Transverse colon (tissue), 4 donors: ENCODE results near the gene KRTAP17-1. TPM values are rescaled to one million over a fixed set of nuclear protein-coding genes. Genes with fewer than 3 reads are reported as not detected.

ENCODE experiments used
- DNase-seq: peaks from one replicate; pipeline ENCODE4 v3.0.0-alpha.2; 2019
- H3K27ac ChIP-seq, 4 donors: fragments of 200-600 bp; sonication (generic); 2 replicates each; pipeline ENCODE4 v1.5.1; 2016 to 2018; ENCODE audit warnings: inconsistent platforms in 4 of 4
- H3K27me3 ChIP-seq: fragments of 200-600 bp; sonication (generic); 2 replicates; pipeline ENCODE4 v1.5.1; 2017; ENCODE audit warnings: inconsistent platforms
- H3K36me3 ChIP-seq, 4 donors: fragments of 200-600 bp; sonication (generic); 2 replicates each; pipeline ENCODE4 v1.5.1; 2017 to 2019; ENCODE audit warnings: inconsistent platforms in 4 of 4
- H3K4me1 ChIP-seq, 4 donors: fragments of 200-600 bp; sonication (generic); 2 replicates each; pipeline ENCODE4 v1.5.1; 2017 to 2020; ENCODE audit warnings: inconsistent platforms in 4 of 4
- H3K4me3 ChIP-seq, 4 donors: fragments of 200-600 bp; sonication (generic); 1 replicate in 1 of 4; 2 replicates in 3 of 4; pipeline versions ENCODE4 v1.5.1 to v1.6.1; 2017 to 2019; ENCODE audit warnings: inconsistent platforms in 4 of 4
- H3K9me3 ChIP-seq, 2 donors: fragments of 200-600 bp; sonication (generic); 2 replicates each; pipeline ENCODE4 v1.5.1; 2017 to 2019; ENCODE audit warnings: inconsistent platforms in 2 of 2
- EP300 ChIP-seq: sonication (generic); formaldehyde crosslinking; IDR thresholded peaks from one replicate; pipeline ENCODE4 v1.6.1; 2017; ENCODE audit warnings: antibody characterized with exemption, low read depth
- POLR2A ChIP-seq: fragments of 450-650 bp; IDR thresholded peaks from one replicate; pipeline ENCODE4 v1.6.1; 2016; ENCODE audit warnings: antibody characterized with exemption, mild to moderate bottlenecking, moderate library complexity
- POLR2AphosphoS5 ChIP-seq, 3 donors: sonication (generic); formaldehyde crosslinking; IDR thresholded peaks; one replicate each; pipeline ENCODE4 v1.6.1; 2016; ENCODE audit warnings: antibody characterized with exemption in 3 of 3
- WGBS, 2 donors: methylation state at CpG; one replicate each; pipeline ENCODE4 v1.1.5; 2018; ENCODE audit warnings: low coverage in 1 of 2; 5-methylcytosine and 5-hydroxymethylcytosine counted together
- in situ Hi-C, 4 donors: fragments of 200-750 bp; cut with MboI; loops; one replicate each; pipeline versions ENCODE4 v1.15.0 to v1.15.1; 2017; ENCODE audit warnings: low sequenced_read_pairs in 3 of 4, low pct_ligation_motif_present in 1 of 4, low pct_unique_long_range_greater_than_20kb in 1 of 4
- intact Hi-C: fragments of 100-400 bp; cut with DNase I; formaldehyde crosslinking; loops from one replicate; pipeline ENCODE4 v1.15.1; 2023; ENCODE audit warnings: low total_unique reads
- total RNA-seq, 4 donors: library from RNA; depleted of rRNA; stranded (reverse); fragments of >200 nt; gene quantifications; one replicate each; pipeline ENCODE4 v1.1.0, GENCODE V29; 2016
- TF ChIP-seq, protein P1 (sequence below), 5 experiments: fragments of 200-600 bp in 3 of 5; fragments of 450-650 bp in 2 of 5; sonication (generic) in 3 of 5; IDR thresholded peaks; 1 replicate in 2 of 5; 2 replicates in 3 of 5; pipeline ENCODE4 v1.5.1; 2016 to 2017; ENCODE audit warnings: antibody characterized with exemption in 5 of 5, inconsistent platforms in 3 of 5, mild to moderate bottlenecking in 2 of 5, moderate library complexity in 1 of 5

KRTAP17-1 gene
- total RNA-seq, 4 donors from 2014 or later, result not detected

DNA sequence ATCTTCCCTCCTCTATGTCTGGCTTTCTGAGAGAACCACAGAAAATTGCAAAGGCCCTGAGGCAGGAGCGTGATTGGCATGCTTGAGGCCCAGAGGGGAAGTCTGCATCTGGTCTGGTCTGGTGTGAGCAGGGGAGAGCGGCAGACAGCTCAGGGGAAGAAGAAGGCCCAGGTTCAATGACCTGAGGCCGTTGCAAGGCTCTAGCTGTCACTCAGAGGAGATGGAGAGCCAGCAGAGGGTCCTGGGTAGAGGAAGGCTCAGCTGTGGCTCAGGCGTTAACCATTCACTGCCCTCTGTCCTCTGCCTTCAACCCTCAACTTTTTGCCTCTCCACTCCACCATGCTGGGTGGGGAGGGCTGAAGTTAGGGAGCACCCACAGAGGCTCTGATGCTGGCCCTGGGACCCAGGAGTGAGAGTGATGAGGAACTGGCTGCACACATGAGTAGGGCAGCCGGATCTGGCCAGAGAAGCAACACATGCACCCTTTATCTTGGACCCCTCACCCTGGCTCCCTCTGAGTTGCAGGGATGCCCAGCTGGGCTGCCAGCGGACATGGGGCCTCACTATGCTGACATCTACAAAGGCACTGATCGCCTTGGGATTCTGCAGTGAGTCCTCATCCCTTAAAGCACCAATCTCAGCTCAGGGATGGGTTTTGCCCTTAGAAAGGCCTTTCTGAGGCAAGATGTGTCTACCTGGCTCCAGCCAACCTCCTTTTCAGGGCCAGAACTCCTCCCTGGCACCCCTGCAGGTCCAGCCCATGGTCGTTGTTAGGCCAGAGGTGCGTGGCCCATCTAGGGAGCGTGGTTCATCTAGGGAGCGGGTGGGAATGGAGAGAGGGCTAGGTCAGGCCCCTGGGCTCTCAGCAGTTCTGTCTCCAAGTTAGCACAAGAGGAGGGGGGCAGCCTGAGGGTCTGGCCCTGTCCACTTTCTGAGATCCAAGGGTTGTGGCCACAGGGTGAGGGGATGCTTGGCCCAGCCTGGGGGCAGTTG is 7.7 kb upstream of the KRTAP17-1 start:
- Histone ChIP-seq H3K27me3 (no peaks in the 10 kb centered on the region), H3K36me3 (no peaks in the 10 kb centered on the region), H3K4me3 (no peak overlapping the region), H3K4me1 (no peaks in the 10 kb centered on the region), H3K9me3 (peaks cover 4 to 7% of the 10 kb centered on the region in 2 donors), H3K27ac (no peak overlapping the region)
- no peak for DNase-seq
- WGBS, 2 donors, result 87% methylated on average over 11 of the region's 11 CpGs; no CpG with 5 or more reads in 1 of the 2 donors
- in situ Hi-C loops (loop anchor here in 3 of 4 donors (10.0 kb wide), 1 partner anchor 408 kb away; no protein-coding TSS in a partner anchor), intact Hi-C loops (no loop called here)
- no peak for TF ChIP-seq EP300
- no peak for TF ChIP-seq POLR2A
- no peak for TF ChIP-seq POLR2AphosphoS5 (IDR thresholded peaks at IDR 0.05)
- TF ChIP-seq, protein P1, sequence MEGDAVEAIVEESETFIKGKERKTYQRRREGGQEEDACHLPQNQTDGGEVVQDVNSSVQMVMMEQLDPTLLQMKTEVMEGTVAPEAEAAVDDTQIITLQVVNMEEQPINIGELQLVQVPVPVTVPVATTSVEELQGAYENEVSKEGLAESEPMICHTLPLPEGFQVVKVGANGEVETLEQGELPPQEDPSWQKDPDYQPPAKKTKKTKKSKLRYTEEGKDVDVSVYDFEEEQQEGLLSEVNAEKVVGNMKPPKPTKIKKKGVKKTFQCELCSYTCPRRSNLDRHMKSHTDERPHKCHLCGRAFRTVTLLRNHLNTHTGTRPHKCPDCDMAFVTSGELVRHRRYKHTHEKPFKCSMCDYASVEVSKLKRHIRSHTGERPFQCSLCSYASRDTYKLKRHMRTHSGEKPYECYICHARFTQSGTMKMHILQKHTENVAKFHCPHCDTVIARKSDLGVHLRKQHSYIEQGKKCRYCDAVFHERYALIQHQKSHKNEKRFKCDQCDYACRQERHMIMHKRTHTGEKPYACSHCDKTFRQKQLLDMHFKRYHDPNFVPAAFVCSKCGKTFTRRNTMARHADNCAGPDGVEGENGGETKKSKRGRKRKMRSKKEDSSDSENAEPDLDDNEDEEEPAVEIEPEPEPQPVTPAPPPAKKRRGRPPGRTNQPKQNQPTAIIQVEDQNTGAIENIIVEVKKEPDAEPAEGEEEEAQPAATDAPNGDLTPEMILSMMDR (IDR thresholded peaks at IDR 0.05), result no peak

DNA sequence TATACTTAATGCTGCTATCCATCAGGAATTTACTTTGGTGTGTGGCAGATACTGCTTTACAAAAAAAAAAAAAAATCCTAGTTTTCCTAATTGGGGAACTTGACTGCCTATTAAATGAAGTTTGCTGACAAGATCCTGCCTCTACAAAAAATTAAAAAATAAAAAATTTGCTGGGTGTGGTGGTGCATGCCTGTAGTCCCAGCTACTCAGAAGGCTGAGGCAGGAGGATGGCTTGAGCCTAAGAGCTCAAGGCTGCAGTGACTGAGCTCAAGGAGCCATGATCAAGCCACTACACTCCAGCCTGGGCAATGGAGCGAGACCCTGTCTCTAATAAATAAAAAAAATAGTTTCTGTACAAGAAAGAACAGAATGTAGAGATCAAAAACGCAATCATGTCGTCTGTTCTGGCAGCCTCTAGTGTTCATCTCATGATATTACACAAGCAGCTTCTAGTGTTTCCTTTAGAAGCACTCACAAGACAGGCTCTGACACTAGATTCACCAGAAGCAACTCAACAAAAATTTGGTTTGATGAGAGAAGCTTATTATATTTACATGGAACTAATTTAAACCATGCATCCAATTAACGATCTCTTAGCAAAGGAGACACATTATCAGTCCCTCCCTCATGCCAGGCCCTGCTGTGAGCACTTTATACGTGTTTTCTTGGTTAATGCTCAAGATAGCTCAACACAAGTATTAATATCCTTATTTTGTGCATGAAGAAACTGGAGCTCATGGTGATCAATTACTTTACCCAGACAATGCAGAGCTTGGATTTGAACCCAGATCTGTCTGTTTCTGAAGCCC is 6.8 kb upstream of the KRTAP17-1 start:
- WGBS, 2 donors, result 36 to 54% methylated on average over 2 to 5 of the region's 5 CpGs
- TF ChIP-seq, protein P1 (IDR thresholded peaks at IDR 0.05), result peak; percentile 66 to 81 (median 76)
- TF ChIP-seq POLR2AphosphoS5 (IDR thresholded peaks at IDR 0.05) (no peak), EP300 (no peak), POLR2A (no peak)
- Histone ChIP-seq H3K27ac (no peak overlapping the region), H3K27me3 (no peaks in the 10 kb centered on the region), H3K36me3 (no peaks in the 10 kb centered on the region), H3K4me1 (no peaks in the 10 kb centered on the region), H3K9me3 (peaks cover 4 to 7% of the 10 kb centered on the region in 2 donors), H3K4me3 (no peak overlapping the region)
- intact Hi-C loops (no loop called here), in situ Hi-C loops (loop anchor here in 3 of 4 donors (10.0 kb wide), 1 partner anchor 407 kb away; no protein-coding TSS in a partner anchor)
- DNase-seq, result no peak

DNA sequence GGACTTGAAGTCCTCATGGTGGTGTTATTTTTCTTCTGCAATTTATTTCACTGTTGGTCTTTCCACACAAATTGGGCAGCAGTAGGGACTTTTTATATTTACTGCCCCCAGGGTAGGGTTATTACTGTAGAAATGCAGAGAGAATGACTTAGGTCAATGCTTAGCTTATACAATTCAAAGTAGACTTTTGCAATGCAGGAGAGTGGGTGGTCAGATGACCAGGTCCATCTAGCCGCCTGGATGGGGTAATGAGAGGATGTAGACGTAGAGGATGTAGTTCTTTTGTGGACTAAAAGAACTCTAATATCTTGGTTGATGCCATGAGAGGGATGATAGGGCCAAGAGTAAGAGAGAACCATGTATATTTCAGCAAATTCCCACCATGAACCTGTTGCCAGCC is 2.7 kb upstream of the KRTAP17-1 start:
- in situ Hi-C loops (no loop called here), intact Hi-C loops (no loop called here)
- H3K9me3 ChIP-seq, result peaks cover 4 to 7% of the 10 kb centered on the region in 2 donors
- H3K27ac ChIP-seq, result no peak overlapping the region
- H3K4me3 ChIP-seq, result no peak overlapping the region
- DNase-seq, result no peak
- no peak for TF ChIP-seq POLR2A
- TF ChIP-seq, protein P1 (IDR thresholded peaks at IDR 0.05), result no peak
- TF ChIP-seq EP300, result no peak
- no peak for TF ChIP-seq POLR2AphosphoS5 (IDR thresholded peaks at IDR 0.05)
- 34 to 82% methylated on average over 2 of the region's 2 CpGs for WGBS, 2 donors
- no peaks in the 10 kb centered on the region for H3K4me1 ChIP-seq
- no peaks in the 10 kb centered on the region for H3K27me3 ChIP-seq
- no peaks in the 10 kb centered on the region for H3K36me3 ChIP-seq
